Stomach (tissue), 9 donors: ENCODE measurements around the gene PRR23B. TPM values are rescaled to one million over a fixed set of nuclear protein-coding genes. Genes with fewer than 3 reads are reported as not detected.

Experiments
- DNase-seq, 2 donors: peaks; one replicate each; pipeline versions ENCODE4 v3.0.0 to v3.0.0-alpha.2; 2013 to 2019
- H3K27ac ChIP-seq, 5 donors: fragments of 200-600 bp in 4 of 5; sonication (generic) in 4 of 5; one replicate each; pipeline ENCODE4 v1.5.1; 2013 to 2019; ENCODE audit warnings: mild to moderate bottlenecking in 1 of 5, moderate library complexity in 1 of 5
- H3K27me3 ChIP-seq, 3 donors: fragments of 200-600 bp; sonication (generic); one replicate each; pipeline ENCODE4 v1.5.1; 2017 to 2019; ENCODE audit warnings: mixed run types in 1 of 3
- H3K36me3 ChIP-seq, 4 donors: fragments of 200-600 bp; sonication (generic); 1 replicate in 3 of 4; 2 replicates in 1 of 4; pipeline ENCODE4 v1.5.1; 2016 to 2019
- H3K4me1 ChIP-seq, 4 donors: fragments of 200-600 bp; sonication (generic); one replicate each; pipeline ENCODE4 v1.5.1; 2016 to 2019
- H3K4me3 ChIP-seq, 4 donors: fragments of 200-600 bp; sonication (generic) in 3 of 4; one replicate each; pipeline ENCODE4 v1.5.1; 2016 to 2019; ENCODE audit warnings: mild to moderate bottlenecking in 1 of 4
- H3K9me3 ChIP-seq, 4 donors: fragments of 200-600 bp; sonication (generic); one replicate each; pipeline ENCODE4 v1.5.1; 2016 to 2019
- CTCF ChIP-seq, 7 experiments: fragments of 450-650 bp in 4 of 7; fragments of 200-600 bp in 3 of 7; sonication (generic) in 3 of 7; IDR thresholded peaks; one replicate each; pipeline ENCODE4 v1.5.1; 2016 to 2019; ENCODE audit warnings: antibody characterized with exemption in 7 of 7, control low read depth in 2 of 7, mild to moderate bottlenecking in 1 of 7
- EP300 ChIP-seq: sonication (generic); formaldehyde crosslinking; IDR thresholded peaks from one replicate; pipeline ENCODE4 v1.6.1; 2017; ENCODE audit warnings: antibody characterized with exemption
- POLR2A ChIP-seq, 4 donors: fragments of 450-650 bp; IDR thresholded peaks; one replicate each; pipeline ENCODE4 v1.6.1; 2016; ENCODE audit warnings: antibody characterized with exemption in 4 of 4, control low read depth in 2 of 4, mild to moderate bottlenecking in 1 of 4, moderate library complexity in 1 of 4
- POLR2AphosphoS5 ChIP-seq, 3 donors: sonication (generic); formaldehyde crosslinking; IDR thresholded peaks; one replicate each; pipeline ENCODE4 v1.6.1; 2016; ENCODE audit warnings: antibody characterized with exemption in 3 of 3
- WGBS, 5 donors: extraction: QIAGEN DNeasy Blood & Tissue Kit in 3 of 5; methylation state at CpG; one replicate each; pipeline versions ENCODE4 v1.1.5 to v1.1.7; 2013 to 2018; 5-methylcytosine and 5-hydroxymethylcytosine counted together
- intact Hi-C: fragments of 100-400 bp; cut with DNase I; formaldehyde crosslinking; loops from one replicate; pipeline ENCODE4 v1.15.1; 2023; ENCODE audit warnings: low total_unique reads
- polyA plus RNA-seq, 3 donors: library from polyadenylated mRNA; stranded (reverse); fragments of 200-250 nt; gene quantifications; one replicate each; pipeline ENCODE4 v1.2.3, GENCODE V29; 2013
- total RNA-seq, 5 donors: library from RNA; depleted of rRNA; stranded (reverse); fragments of >200 nt; gene quantifications; one replicate each; pipeline versions ENCODE4 v1.1.0 to v1.2.3, GENCODE V29; 2014 to 2016
- donor health status: healthy with polysubstance abuse.
- donor health status: Bipolar disorder and iron deficiency.
- donor health status: healthy.

Gene PRR23B
- total and polyA plus RNA-seq, 8 donors = not detected

- TF ChIP-seq CTCF (IDR thresholded peaks at IDR 0.05) (no peak), EP300 (no peak), POLR2A (IDR thresholded peaks at IDR 0.05) (no peak), POLR2AphosphoS5 (IDR thresholded peaks at IDR 0.05) (no peak)
- no peaks in the 10 kb centered on the region for H3K9me3 ChIP-seq
- H3K27me3 ChIP-seq = peaks cover 0 to 22% (median 5%) of the 10 kb centered on the region in 3 donors
- no peak overlapping the region for H3K4me3 ChIP-seq
- no peaks in the 10 kb centered on the region for H3K36me3 ChIP-seq
- no peak for DNase-seq
- 63 to 82% (median 74%) methylated on average over 4 to 6 of the region's 6 CpGs for WGBS, 5 donors
- intact Hi-C loops = no loop called here
- no peaks in the 10 kb centered on the region for H3K4me1 ChIP-seq
- no peak overlapping the region for H3K27ac ChIP-seq
Measured at GRCh38 chr3:138971766-138972320, 48.9 kb downstream of the PRR23B start.

Other genes starting within 250 kb of the PRR23B start
- 10 to 100 TPM in 3 of 5 donors, 1 to 10 TPM in 2; 2.9 to 43.7 (median 11.6) TPM for gene PIK3CB, start 186.0 kb downstream of the PRR23B start, total RNA-seq
- 1 to 10 TPM; 8.5 to 9.2 (median 9.2) TPM for gene PIK3CB, start 186.0 kb downstream of the PRR23B start, polyA plus RNA-seq
- gene FOXL2, start 73.8 kb downstream of the PRR23B start, total RNA-seq = not detected
- not detected for gene FOXL2, start 73.8 kb downstream of the PRR23B start, polyA plus RNA-seq
- gene FOXL2NB, start 73.7 kb downstream of the PRR23B start, total RNA-seq = not detected
- gene FOXL2NB, start 73.7 kb downstream of the PRR23B start, polyA plus RNA-seq = under 1 TPM in 1 of 3 donors, not detected in 2; 0.03 TPM
- not detected for gene PRR23A, start 14.7 kb downstream of the PRR23B start, total RNA-seq
- not detected for gene PRR23A, start 14.7 kb downstream of the PRR23B start, polyA plus RNA-seq
- gene PRR23C, start 24.0 kb upstream of the PRR23B start, total RNA-seq = not detected
- not detected for gene PRR23C, start 24.0 kb upstream of the PRR23B start, polyA plus RNA-seq